GM04504 (cell line): ENCODE data around the gene AOAH.

Experiments
- DNase-seq: peaks from one replicate; pipeline ENCODE4 v3.0.0-alpha.2; 2012; ENCODE audit warnings: low read depth

The AOAH gene, protein sequence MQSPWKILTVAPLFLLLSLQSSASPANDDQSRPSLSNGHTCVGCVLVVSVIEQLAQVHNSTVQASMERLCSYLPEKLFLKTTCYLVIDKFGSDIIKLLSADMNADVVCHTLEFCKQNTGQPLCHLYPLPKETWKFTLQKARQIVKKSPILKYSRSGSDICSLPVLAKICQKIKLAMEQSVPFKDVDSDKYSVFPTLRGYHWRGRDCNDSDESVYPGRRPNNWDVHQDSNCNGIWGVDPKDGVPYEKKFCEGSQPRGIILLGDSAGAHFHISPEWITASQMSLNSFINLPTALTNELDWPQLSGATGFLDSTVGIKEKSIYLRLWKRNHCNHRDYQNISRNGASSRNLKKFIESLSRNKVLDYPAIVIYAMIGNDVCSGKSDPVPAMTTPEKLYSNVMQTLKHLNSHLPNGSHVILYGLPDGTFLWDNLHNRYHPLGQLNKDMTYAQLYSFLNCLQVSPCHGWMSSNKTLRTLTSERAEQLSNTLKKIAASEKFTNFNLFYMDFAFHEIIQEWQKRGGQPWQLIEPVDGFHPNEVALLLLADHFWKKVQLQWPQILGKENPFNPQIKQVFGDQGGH

DNA sequence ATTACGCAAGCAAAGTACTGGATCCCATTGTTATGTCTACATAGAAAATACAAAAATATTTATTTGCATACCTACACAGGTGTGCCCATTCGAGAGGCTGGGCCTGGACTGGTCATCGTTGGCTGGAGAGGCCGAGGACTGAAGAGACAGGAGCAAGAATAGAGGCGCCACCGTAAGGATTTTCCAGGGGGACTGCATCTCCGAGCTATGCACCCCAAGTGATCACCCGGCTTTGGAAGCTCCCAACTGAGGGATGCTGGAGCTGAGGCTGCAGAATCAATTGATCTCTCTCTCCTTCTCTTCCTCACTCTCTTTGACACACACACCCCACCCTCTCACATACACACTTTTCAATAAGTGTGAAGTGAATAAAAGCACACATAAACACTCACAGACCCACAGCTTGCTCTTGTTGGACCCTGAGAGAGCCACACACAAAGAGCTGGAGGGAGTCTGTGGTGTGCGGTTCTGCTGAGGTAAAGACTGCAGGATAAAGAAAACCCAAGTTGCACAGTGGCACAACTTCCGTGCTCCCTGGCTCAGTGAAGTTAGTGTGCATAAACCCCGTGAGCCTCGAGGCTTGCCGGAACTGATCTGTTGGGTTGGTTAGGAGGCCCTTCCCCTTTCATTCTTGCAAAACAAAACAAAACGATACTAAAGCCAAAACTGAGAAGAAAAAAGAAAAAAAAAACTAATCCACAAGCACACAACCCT lies at the start of gene AOAH:
Gene AOAH (minus strand): TSS at position 544 of the 714 bp plus-strand sequence. CDS start 346 bp downstream, at position 198.
- no peak for DNase-seq

DNA sequence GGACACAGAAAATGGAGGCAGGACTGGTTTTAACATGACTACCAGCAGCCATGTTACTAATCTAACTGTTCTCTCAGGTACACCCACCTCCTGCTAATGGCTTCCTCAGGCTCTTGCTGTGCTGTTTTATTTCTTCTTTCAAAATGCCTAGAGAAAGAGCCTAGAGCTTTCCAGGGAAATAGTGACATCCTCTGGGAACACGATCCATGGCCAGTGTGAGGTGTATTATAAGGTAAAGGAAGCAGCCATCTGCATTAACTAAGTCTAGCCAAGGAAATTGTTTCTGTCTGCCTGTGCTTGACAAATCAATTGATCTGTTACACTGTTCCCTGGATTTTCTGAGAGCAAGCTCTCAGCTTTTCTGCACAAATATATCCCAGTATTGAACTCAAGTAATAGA lies 42.2 kb upstream of the AOAH start:
- no peak for DNase-seq

DNA sequence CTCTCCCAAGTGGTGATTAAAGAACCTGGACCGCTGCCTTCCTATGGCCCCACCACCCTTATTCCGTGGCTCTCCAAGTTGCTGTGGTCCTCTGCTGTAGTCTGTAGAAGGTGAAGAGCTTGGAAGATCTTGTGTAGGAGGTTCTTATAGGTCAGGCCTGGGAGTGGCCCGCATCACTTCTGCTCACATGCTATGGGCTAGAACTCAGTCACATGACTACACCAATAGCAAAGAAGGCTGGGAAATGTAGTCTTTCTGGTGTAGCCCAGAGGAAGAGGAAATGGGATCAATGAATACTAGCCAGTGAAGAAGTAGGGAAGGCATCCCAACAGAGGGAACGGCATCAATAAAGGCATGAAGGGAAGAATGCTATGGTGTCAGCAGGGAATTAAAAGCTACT lies 41.3 kb upstream of the AOAH start:
- no peak for DNase-seq

DNA sequence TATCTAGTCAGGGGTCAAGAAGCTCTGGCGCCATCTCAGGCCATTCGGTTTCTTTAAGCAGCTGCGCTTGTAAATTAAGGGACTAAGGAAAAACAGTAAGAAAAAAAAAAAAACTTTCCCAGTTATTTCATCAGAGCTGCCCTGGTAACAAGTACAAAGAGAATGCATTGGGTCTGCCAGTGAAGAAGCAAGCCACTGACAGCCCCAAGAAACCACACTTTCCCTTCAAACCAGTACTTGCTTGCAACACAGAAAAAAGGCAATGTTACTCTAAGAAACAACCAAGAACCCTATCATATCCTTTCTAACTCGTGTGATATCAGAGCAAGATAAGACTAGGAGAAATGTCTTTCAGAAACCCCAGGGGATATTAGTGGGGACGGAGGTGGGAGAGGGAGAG lies 40.6 kb upstream of the AOAH start:
- DNase-seq, result no peak

DNA sequence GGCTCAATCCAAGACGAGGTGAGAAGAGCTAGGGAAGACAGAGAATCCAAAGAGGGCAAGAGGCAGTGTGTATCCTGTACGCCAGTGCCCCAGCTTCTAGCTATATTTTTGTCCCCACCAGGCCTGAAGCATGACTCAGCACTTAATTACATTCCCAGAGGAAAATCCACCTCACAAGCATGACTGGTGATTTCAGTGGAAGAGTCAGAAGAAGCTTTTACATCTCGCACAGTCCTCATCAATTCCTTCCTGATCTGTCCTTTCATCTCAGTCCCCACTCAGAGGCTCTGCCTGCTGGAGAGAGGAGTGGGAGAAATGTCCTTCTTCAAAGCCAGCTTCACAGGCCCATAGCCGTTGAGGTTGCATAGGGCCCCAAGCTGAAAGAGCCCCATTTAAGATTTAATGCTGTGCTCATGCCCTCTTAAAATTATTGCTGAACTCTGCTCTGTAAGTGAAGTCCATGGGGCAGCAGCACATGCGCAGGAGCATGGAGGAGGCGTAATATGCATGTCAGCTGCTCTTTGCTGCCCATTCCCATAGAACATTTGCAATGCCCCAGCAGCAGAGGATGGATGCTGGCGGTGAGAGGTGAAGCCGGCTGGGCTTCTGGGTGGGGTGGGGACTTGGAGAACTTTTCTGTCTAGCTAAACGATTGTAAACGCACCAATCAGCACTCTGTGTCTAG lies 39.0 kb upstream of the AOAH start:
- DNase-seq, result no peak

DNA sequence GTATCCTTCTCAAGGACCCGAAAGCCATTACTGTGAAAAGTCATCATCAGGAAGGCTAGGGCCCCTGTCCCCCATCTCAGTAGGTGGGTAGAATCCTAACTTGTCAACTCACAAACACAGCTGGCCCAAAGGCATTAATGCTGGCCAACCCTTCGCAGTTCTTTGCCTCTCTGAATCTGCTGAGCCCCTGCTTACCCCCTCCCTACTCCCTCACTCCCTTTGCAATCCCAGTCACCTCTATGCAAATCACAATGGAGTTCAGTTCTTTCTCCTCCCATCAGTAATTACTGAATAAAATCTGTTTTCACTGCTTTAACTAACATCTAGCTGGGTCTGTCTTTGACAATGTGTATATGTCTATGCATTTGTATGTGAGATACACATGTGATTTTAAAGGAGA lies 38.1 kb upstream of the AOAH start:
- no peak for DNase-seq

DNA sequence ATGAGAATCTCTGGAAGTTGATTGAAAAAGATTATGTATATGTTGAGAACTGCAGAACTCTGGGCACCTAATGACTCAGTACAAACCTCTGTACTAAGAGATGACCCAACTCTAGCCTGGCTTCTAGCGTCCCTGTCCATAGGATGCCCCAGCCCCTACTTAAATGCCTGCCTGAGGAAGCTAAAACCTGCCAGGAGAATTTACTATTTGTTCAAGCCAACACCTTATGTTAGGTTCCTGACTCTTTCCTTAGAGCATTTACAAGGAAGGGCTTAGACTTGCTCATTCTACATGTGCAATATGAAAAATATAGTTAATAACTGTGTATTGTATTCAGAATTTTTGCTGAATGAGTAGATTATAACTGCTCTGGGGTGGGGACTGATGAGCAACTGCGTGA lies 37.5 kb upstream of the AOAH start:
- no peak for DNase-seq

DNA sequence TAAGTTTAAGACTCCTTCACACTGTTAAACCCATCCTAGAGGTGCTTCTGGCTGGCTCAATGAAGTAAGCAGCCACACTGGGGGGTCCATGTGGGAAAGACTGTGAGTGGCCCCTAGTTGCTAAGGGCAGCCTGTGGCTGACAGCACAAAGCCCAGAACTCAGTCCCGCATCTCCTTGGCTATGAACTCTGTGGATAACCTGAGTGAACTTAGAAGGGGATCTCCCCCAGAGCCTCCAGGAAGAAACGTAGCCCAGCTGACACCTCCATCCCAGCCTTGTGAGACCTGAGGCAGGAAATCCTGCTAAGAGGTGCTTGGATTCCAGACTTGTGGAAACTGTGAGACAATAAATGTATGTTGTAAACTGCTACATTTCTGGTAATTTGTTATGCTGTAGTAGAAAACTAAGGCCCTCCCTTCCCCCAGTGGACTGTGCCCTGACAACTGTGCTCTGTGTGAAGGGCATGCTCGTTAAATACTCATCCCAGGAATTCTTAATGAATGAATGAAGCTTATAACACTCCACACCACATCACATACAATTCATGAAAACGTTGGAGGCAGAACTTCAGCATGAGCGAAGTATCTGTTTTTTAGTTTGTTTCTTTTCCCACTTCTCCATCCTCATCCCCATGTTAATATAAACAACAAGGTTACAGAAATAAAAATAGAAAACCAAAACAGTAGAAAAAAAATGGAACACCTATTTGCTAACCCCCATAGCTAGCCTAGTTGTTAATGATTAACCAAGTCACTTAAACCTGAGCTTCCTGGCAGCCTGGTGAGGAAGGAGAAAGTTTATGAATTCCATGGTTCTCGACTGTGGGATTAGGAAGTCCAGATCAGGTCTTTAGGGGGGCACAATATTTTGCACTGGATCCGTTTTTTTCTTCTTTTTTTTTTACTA lies 36.8 kb upstream of the AOAH start:
- no peak for DNase-seq

DNA sequence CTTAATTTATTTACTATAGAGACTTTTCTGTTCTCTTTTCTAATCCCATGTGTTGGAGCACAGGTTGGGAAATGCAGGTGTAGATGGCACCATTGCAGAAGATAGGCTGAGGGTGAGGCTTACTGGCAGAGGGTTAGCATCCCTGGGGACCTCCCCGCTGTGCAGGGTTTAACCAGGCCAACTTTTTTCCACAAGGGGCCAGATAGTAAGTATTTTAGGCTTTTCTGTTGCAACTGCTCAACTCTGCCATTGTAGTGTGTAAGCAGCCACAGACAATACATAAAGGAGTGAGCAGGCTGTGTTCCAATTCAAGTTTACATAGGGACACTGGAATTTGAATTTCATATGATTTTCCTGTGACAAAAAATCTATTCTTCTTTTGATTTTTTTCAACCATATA lies 34.6 kb upstream of the AOAH start:
- no peak for DNase-seq

DNA sequence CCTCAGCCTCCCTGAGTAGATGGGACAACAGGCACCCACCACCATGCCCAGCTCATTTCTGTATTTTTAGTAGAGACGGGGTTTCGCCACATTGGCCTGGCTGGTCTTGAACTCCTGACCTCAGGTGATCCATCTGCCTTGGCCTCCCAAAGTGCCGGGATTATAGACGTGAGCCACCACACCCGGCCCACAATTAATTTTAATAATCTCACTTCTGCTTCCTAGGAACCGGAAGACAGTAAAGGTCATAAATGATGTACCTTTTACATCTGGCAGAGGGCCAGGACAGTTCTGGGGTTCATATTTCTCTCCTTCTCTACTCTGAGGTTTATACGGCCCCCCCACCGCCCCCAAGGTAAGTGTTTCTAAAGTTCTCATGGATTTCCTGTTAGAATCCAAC lies 31.2 kb upstream of the AOAH start:
- no peak for DNase-seq

DNA sequence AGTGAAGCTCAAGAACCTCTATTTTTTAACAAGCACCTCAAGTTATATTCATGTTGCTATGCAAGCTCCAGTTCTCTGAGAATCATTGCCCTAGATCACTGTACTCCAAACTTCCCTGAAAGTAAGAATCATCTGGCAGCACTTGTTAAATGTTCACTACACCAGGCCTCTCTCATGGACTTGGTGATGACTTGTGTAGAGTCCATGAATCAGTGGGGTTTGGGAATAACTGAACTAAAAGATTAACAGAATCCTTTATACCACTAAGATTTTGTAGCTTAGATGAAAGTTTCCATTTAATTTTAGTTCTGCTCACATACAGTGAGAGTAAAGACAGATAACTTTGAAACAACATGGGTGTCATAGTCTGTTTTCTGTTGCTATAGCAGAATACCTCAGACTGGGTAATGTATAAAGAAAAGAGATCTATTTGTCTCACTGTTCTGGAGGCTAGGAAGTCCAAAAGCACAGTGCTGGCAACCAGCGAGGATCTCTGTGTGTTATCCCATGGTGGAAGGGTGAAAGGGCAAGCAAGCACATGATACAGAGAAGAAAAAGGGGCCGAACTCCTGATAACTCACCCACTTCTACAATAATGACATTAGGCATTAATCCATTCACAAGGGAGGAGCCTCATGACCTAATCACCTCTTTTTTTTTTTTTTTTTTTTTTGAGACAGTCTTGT lies 27.9 kb upstream of the AOAH start:
- DNase-seq, result no peak

DNA sequence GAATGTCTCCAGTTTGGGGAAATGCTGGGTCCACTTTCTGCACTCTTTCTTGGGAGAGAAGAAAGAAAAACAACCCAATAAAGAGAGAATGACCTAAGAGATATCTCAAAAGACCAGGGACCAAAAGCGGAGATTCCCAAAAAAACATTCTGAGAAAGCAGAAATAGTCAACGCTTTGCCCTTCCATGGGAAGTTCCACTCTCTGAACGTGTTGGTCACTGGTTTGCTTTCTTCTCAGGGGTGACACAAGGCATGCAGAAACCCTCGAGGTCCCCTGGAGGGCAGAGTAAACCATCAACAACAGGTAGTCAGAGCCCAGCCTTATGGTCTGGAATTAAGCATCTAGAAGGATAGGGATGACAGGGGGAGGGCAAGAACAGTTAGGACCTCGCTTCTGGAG lies 26.2 kb upstream of the AOAH start:
- DNase-seq, result no peak

DNA sequence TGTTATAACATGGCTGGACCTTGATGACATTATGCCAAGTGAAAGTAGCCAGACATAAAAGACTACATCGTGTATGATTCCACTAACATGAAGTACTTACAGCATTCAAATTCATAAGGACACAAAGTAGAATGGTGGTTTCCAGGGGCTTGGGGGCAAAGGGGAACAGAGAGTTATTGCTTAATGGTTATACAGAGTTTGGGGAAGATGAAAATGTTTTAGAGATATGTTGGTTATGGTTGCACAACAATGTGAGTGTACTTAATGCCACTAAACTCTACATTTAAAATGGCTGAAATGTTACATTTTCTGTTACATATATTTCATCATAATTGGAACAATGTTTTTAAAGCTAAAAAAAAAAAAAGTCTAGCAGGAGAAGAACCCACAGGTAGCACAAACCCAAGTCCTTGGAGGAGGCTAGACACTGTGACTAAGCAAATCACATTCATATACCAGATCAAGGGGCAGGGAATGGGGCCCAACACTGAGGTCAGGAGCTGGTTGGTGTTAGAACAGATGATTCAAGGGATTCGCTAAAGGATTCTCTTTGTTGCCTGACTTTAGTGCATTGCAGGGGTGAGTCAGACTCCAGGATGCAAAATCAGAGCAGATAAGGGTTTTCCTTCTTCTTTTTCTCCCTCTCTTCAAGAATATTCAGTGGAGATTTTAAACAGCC lies 25.1 kb upstream of the AOAH start:
- no peak for DNase-seq

DNA sequence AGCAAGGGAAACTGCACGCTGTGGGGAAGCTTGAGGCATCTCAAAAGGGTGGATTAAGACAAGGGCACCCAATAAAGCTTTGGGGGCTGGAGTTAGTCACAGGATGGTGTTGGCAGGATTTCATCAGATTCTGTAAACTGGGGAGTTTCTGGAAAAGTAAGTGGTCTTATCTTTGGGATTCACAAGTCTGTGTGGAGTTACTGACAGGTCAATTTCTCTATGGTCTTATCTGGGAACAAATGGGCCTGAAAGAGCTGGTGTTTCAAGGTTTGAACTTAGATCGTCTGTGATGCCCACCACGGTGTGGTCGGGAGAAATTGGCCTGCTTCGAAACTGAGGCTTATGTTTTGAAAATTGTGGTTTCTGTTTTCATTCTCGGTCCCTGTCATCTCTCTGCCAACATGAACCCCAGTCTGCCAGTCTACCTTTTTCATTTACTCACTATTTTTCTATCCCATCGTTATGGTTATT lies 23.8 kb upstream of the AOAH start:
- DNase-seq, result no peak

DNA sequence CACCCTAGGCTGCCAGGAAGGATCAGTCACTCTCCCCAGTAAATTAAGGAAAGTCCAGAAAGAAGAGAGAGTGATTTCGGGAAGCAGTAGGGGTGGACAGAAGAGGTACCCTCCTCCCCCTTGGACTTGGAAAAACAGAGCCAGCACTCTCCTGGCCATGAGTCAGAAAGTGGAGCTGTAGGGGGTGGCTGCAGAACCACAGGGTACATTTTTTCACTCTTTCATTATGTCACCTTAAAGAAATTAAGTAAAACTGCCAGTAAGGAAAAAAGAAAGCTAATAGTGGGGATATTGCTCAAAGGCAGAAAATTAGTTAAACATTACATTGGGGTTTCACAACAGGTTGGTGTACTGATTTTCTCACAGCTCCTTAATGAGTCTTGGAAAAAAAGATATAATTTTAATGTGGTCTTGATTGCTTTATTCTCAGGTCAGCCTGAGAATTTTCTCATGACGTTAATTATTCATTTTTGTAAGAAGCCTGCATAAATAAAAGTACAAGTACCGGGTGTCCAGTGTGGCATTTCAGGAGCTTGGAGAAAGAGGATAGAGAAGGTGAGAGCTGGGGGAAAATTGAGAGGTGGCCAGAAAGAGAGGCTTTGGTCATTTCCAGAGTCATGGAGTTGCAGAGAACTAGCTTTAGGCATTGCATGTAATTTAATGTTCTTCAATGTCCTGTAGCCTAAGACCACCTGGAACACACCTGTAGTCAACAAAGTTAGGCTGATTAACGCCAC lies 23.2 kb upstream of the AOAH start:
- DNase-seq, result no peak

DNA sequence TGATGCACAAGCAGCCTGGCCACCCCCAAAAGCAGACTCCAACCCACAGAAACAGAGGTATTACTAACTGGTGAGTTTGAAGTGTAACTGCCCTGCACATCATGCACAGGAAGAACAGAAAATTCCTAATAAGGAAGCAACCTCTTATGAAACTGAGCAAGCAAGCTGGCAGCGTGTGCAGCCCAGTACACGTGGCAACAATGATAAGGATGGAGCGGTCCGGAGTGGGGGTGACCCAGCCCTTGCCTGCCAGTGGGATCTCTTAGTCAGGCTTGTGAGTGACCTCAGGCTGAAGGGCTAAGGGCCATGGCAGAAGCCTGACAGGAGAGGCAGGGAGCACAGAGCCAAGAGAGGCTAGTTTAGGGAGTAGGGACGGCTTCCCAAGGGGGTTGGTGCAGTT lies 22.1 kb upstream of the AOAH start:
- no peak for DNase-seq

DNA sequence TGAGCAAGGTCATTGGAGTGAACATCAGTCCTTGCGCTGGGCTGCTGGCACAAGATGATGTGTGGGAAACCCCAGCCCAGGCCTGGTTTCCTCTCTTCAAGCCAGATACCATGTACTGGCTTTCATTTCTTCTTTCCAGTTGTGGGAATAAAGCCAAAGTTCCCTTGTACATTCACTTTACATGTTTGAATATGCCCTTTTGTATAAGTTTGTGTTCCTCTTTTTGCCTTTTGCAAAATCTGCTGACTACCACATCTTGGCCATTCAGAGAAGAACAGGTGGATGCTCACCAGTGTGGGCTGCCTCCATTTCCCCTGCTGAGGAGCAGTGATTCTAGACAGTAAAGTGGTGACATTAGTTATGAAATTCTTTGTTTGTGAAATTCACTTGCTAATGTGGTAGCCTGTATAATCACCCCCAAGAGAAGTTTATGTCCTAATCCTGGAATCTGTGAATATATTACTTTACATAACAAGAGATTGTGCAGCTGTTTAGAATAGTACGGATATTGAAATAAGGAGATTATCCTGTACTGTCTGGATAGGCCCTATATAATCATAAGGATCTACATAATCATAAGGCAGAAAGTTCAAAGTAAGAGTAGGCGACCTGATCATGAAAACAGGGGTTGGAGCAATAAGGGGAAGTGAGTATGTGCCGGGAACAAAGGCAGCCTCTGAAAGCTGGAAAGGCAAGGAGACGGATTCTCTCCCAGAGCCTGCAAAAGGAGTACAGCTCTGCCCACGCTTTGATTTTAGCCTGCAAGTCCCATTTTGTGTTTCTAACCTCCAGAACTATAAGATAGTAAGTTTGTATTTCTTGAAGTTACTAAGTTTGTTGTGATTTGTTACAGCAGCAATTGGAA lies 18.8 kb upstream of the AOAH start:
- no peak for DNase-seq

DNA sequence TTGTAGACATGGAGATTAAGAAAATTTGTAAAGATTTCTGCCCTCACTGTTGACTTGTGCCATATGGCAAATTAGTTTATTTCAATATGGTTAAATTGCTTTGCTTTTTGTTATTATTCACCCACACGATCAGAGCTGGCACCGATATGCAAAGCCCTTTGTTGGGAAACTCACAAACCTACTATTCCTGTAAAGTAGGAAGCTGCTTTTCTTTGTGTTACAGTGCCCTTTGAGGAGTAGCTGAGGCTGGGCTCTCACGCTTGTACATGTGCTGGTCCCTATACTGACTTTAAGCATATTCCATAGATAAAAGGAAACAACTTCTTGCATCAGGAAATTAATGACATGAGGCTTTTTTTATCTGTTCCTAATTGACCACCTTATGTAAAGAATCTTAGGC lies 17.6 kb upstream of the AOAH start:
- DNase-seq, result no peak

DNA sequence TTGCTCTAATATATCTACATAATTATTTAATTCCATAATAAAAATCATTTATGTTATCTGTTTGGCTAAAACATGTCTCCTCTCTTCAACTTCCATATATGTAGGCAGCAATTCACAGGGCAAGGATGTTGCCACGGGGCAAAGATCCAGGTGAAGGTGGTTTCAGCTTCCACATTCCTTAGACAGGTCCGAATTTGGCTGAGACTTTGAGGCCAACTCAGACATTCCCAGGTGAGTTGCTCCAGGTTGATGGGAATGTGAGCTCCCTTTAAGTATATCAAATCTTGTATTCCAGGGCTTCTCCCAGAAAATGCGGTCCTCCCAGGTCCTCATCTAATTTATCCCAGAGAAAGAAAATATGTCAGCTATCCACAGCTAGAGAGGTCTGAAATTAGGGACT lies 15.1 kb upstream of the AOAH start:
- no peak for DNase-seq
